Trophoblast cell (in vitro differentiated cells and primary cell): ENCODE data around the gene PDLIM3.

Source experiments
- DNase-seq, 2 donors: peaks; one replicate each; pipeline ENCODE4 v3.0.0-alpha.2; 2016
- H2AFZ ChIP-seq: 2 replicates; pipeline ENCODE4 v1.6.1; 2013; ENCODE audit warnings: low read length, moderate library complexity, mild to moderate bottlenecking; ENCODE audit not compliant: insufficient read depth, poor library complexity
- H2AK5ac ChIP-seq: 2 replicates; pipeline ENCODE4 v1.6.1; 2013; ENCODE audit warnings: mild to moderate bottlenecking, low read length
- H2BK120ac ChIP-seq: 2 replicates; pipeline ENCODE4 v1.6.1; 2013; ENCODE audit warnings: low read length, mild to moderate bottlenecking, moderate library complexity; ENCODE audit not compliant: insufficient read depth, poor library complexity
- H2BK12ac ChIP-seq: 2 replicates; pipeline ENCODE4 v1.6.1; 2013; ENCODE audit warnings: mild to moderate bottlenecking, low read length, moderate library complexity
- H2BK5ac ChIP-seq: 2 replicates; pipeline ENCODE4 v1.6.1; 2013; ENCODE audit warnings: low read length, low read depth, moderate library complexity, mild to moderate bottlenecking; ENCODE audit not compliant: poor library complexity
- H3K14ac ChIP-seq: 2 replicates; pipeline ENCODE4 v1.6.1; 2013; ENCODE audit warnings: mild to moderate bottlenecking, low read length
- H3K18ac ChIP-seq: 2 replicates; pipeline ENCODE4 v1.6.1; 2013; ENCODE audit warnings: mild to moderate bottlenecking, low read length
- H3K23ac ChIP-seq: 2 replicates; pipeline ENCODE4 v1.6.1; 2013; ENCODE audit warnings: low read length
- H3K27ac ChIP-seq: 2 replicates; pipeline ENCODE4 v1.5.1; 2013; ENCODE audit warnings: low read depth, mild to moderate bottlenecking, inconsistent platforms, low read length, moderate library complexity
- H3K27me3 ChIP-seq: 2 replicates; pipeline ENCODE4 v1.6.1; 2013; ENCODE audit warnings: inconsistent platforms, mild to moderate bottlenecking, low read length, moderate library complexity; ENCODE audit not compliant: insufficient read depth
- H3K36me3 ChIP-seq, 2 experiments: 1 replicate in 1 of 2; 2 replicates in 1 of 2; pipeline ENCODE4 v1.6.1; 2013; ENCODE audit warnings: low read length in 2 of 2, mild to moderate bottlenecking in 2 of 2, moderate library complexity in 1 of 2; ENCODE audit not compliant: insufficient read depth in 2 of 2, control insufficient read depth in 1 of 2
- H3K4ac ChIP-seq: 2 replicates; pipeline ENCODE4 v1.6.1; 2013; ENCODE audit warnings: low read depth, mild to moderate bottlenecking, low read length, moderate library complexity
- H3K4me1 ChIP-seq, 2 experiments: 1 replicate in 1 of 2; 2 replicates in 1 of 2; pipeline ENCODE4 v1.6.1; 2013; ENCODE audit warnings: low read length in 2 of 2, mild to moderate bottlenecking in 2 of 2, moderate library complexity in 1 of 2; ENCODE audit not compliant: insufficient read depth in 2 of 2, control insufficient read depth in 1 of 2
- H3K4me2 ChIP-seq: 2 replicates; pipeline ENCODE4 v1.6.1; 2013; ENCODE audit warnings: inconsistent platforms, mild to moderate bottlenecking, low read length, moderate library complexity
- H3K4me3 ChIP-seq: 2 replicates; pipeline ENCODE4 v1.5.1; 2013; ENCODE audit warnings: mild to moderate bottlenecking, low read depth, low read length, inconsistent platforms
- H3K79me1 ChIP-seq: one replicate; pipeline ENCODE4 v1.6.1; 2013; ENCODE audit warnings: low read length
- H3K79me2 ChIP-seq: 2 replicates; pipeline ENCODE4 v1.6.1; 2013; ENCODE audit warnings: low read length, mild to moderate bottlenecking; ENCODE audit not compliant: control insufficient read depth, insufficient read depth, poor library complexity
- H3K9ac ChIP-seq: 2 replicates; pipeline ENCODE4 v1.6.1; 2013; ENCODE audit warnings: mild to moderate bottlenecking, low read length
- H3K9me3 ChIP-seq: 2 replicates; pipeline ENCODE4 v1.6.1; 2013; ENCODE audit warnings: low read depth, mild to moderate bottlenecking, control low read depth, inconsistent platforms, low read length; ENCODE audit not compliant: insufficient read depth
- H4K12ac ChIP-seq: 2 replicates; pipeline ENCODE4 v1.6.1; 2013; ENCODE audit warnings: low read depth, mild to moderate bottlenecking, low read length, moderate library complexity
- H4K8ac ChIP-seq: 2 replicates; pipeline ENCODE4 v1.6.1; 2013; ENCODE audit warnings: low read depth, mild to moderate bottlenecking, low read length, moderate library complexity
- H4K91ac ChIP-seq: one replicate; pipeline ENCODE4 v1.6.1; 2013; ENCODE audit warnings: low read depth, mild to moderate bottlenecking, low read length, moderate library complexity
- WGBS: extraction: QIAGEN DNeasy Blood & Tissue Kit; methylation state at CpG from one replicate; pipeline ENCODE4 v1.1.7; 2013; ENCODE audit warnings: missing lambda C conversion rate; ENCODE audit not compliant: insufficient read length, insufficient coverage; ENCODE audit errors: extremely low coverage; 5-methylcytosine and 5-hydroxymethylcytosine counted together

The PDLIM3 gene

GRCh38 chr4:185456131-185456530 is 79.2 kb downstream of the PDLIM3 start:
- no peak overlapping the region for H3K4me3 ChIP-seq
- H3K27ac ChIP-seq, result no peak overlapping the region
- H4K12ac ChIP-seq, result no peak overlapping the region
- no peak overlapping the region for H3K4ac ChIP-seq
- H3K14ac ChIP-seq, result no peak overlapping the region
- no peak overlapping the region for H2BK12ac ChIP-seq
- no peak for DNase-seq
- no CpG with 5 or more reads among the region's 2 CpGs for WGBS
- no peak overlapping the region for H3K9ac ChIP-seq
- H3K23ac ChIP-seq, result no peak overlapping the region
- H3K9me3 ChIP-seq, result no peaks in the 10 kb centered on the region
- no peak overlapping the region for H3K4me2 ChIP-seq
- no peak overlapping the region for H4K91ac ChIP-seq
- H3K18ac ChIP-seq, result no peak overlapping the region
- H2AK5ac ChIP-seq, result no peak overlapping the region
- no peaks in the 10 kb centered on the region for H3K79me1 ChIP-seq
- no peak overlapping the region for H2BK5ac ChIP-seq
- no peak overlapping the region for H2AFZ ChIP-seq
- no peaks in the 10 kb centered on the region for H3K4me1 ChIP-seq
- no peaks in the 10 kb centered on the region for H3K79me2 ChIP-seq
- H3K36me3 ChIP-seq, result no peaks in the 10 kb centered on the region
- H2BK120ac ChIP-seq, result no peak overlapping the region
- H3K27me3 ChIP-seq, result no peaks in the 10 kb centered on the region
- no peak overlapping the region for H4K8ac ChIP-seq
